Stimulated activated CD8-positive, alpha-beta memory T cell treated with anti-CD3 and anti-CD28 coated beads, Interleukin-2, amount 100 ng/mL, for 48 hours (primary cell): ENCODE data around the gene NFIB.

Experiments used
- DNase-seq, 2 donors: peaks; one replicate each; pipeline ENCODE4 v3.0.0-alpha.2; 2020; ENCODE audit warnings: low read depth in 2 of 2

Gene NFIB

GRCh38 chr9:14106699-14107098 is 207.2 kb downstream of the NFIB start:
- DNase-seq, result no peak

- no peak for DNase-seq
Measured at GRCh38 chr9:14104496-14104895, 209.4 kb downstream of the NFIB start.

GRCh38 chr9:14103115-14103514 is 210.8 kb downstream of the NFIB start:
- DNase-seq, result no peak

GRCh38 chr9:14099737-14100136 is 214.2 kb downstream of the NFIB start:
- no peak for DNase-seq

- no peak for DNase-seq
Measured at GRCh38 chr9:14098486-14099180, 215.3 kb downstream of the NFIB start.

- DNase-seq, result no peak
Measured at GRCh38 chr9:14097666-14098415, 216.1 kb downstream of the NFIB start.

GRCh38 chr9:14097215-14097614 is 216.7 kb downstream of the NFIB start:
- no peak for DNase-seq

- no peak for DNase-seq
Measured at GRCh38 chr9:14096258-14096922, 217.6 kb downstream of the NFIB start.

GRCh38 chr9:14095277-14095676 is 218.7 kb downstream of the NFIB start:
- no peak for DNase-seq

GRCh38 chr9:14094491-14094890 is 219.4 kb downstream of the NFIB start:
- DNase-seq, result no peak

GRCh38 chr9:14092344-14092743 is 221.6 kb downstream of the NFIB start:
- no peak for DNase-seq

GRCh38 chr9:14089051-14089803 is 224.7 kb downstream of the NFIB start:
- no peak for DNase-seq

- DNase-seq, result no peak
Measured at GRCh38 chr9:14087576-14087975, 226.4 kb downstream of the NFIB start.

GRCh38 chr9:14086495-14086894 is 227.4 kb downstream of the NFIB start:
- no peak for DNase-seq

- no peak for DNase-seq
Measured at GRCh38 chr9:14085810-14086209, 228.1 kb downstream of the NFIB start.

GRCh38 chr9:14084867-14085266 is 229.1 kb downstream of the NFIB start:
- no peak for DNase-seq

GRCh38 chr9:14083366-14083765 is 230.6 kb downstream of the NFIB start:
- no peak for DNase-seq

- DNase-seq, result no peak
Measured at GRCh38 chr9:14082732-14083131, 231.2 kb downstream of the NFIB start.

- no peak for DNase-seq
Measured at GRCh38 chr9:14081745-14082144, 232.2 kb downstream of the NFIB start.

- no peak for DNase-seq
Measured at GRCh38 chr9:14080959-14081542, 232.9 kb downstream of the NFIB start.

GRCh38 chr9:14079440-14079839 is 234.5 kb downstream of the NFIB start:
- no peak for DNase-seq

- DNase-seq, result no peak
Measured at GRCh38 chr9:14077672-14078071, 236.3 kb downstream of the NFIB start.
